Measurements from ENCODE around the gene CNOT4.

Gene CNOT4

GRCh38 chr7:135407884-135408283, 102.0 kb downstream of the CNOT4 start:
- H3K27ac ChIP-seq, result no peak overlapping the region
- no peak for DNase-seq (ENCODE audit: low read depth, low spot score)

- DNase-seq (ENCODE audit: low read depth, low spot score), result no peak
Measured at GRCh38 chr7:135406918-135407317, 103.0 kb downstream of the CNOT4 start.

GRCh38 chr7:135405969-135406368, 103.9 kb downstream of the CNOT4 start:
- no peak for DNase-seq (ENCODE audit: low read depth, low spot score)

More at GRCh38 chr7:135406918-135407317, 103.0 kb downstream of the CNOT4 start:
- H3K27ac ChIP-seq, result no peak overlapping the region

GRCh38 chr7:135403302-135403701, 106.6 kb downstream of the CNOT4 start:
- H3K27ac ChIP-seq, result no peak overlapping the region
- no peak for DNase-seq (ENCODE audit: low read depth, low spot score)

More at GRCh38 chr7:135405969-135406368, 103.9 kb downstream of the CNOT4 start:
- H3K27ac ChIP-seq, result no peak overlapping the region

- H3K27ac ChIP-seq, result no peak overlapping the region
- no peak for DNase-seq (ENCODE audit: low read depth, low spot score)
Measured at GRCh38 chr7:135397689-135398088, 112.2 kb downstream of the CNOT4 start.

- H3K27ac ChIP-seq, result no peak overlapping the region
- DNase-seq (ENCODE audit: low read depth, low spot score), result no peak
Measured at GRCh38 chr7:135392701-135393100, 117.2 kb downstream of the CNOT4 start.

GRCh38 chr7:135391514-135391913, 118.4 kb downstream of the CNOT4 start:
- no peak overlapping the region for H3K27ac ChIP-seq
- DNase-seq (ENCODE audit: low read depth, low spot score), result no peak

- DNase-seq (ENCODE audit: low read depth, low spot score), result no peak
Measured at GRCh38 chr7:135390829-135391228, 119.1 kb downstream of the CNOT4 start.

GRCh38 chr7:135389971-135390370, 119.9 kb downstream of the CNOT4 start:
- no peak for DNase-seq (ENCODE audit: low read depth, low spot score)

More at GRCh38 chr7:135390829-135391228, 119.1 kb downstream of the CNOT4 start:
- no peak overlapping the region for H3K27ac ChIP-seq

GRCh38 chr7:135388616-135389015, 121.3 kb downstream of the CNOT4 start:
- DNase-seq (ENCODE audit: low read depth, low spot score), result no peak
- no peak overlapping the region for H3K27ac ChIP-seq

More at GRCh38 chr7:135389971-135390370, 119.9 kb downstream of the CNOT4 start:
- no peak overlapping the region for H3K27ac ChIP-seq

GRCh38 chr7:135386776-135387175, 123.1 kb downstream of the CNOT4 start:
- DNase-seq (ENCODE audit: low read depth, low spot score), result no peak

GRCh38 chr7:135386181-135386580, 123.7 kb downstream of the CNOT4 start:
- no peak overlapping the region for H3K27ac ChIP-seq
- no peak for DNase-seq (ENCODE audit: low read depth, low spot score)

More at GRCh38 chr7:135386776-135387175, 123.1 kb downstream of the CNOT4 start:
- no peak overlapping the region for H3K27ac ChIP-seq

GRCh38 chr7:135385209-135385608, 124.7 kb downstream of the CNOT4 start:
- DNase-seq (ENCODE audit: low read depth, low spot score), result no peak
- H3K27ac ChIP-seq, result no peak overlapping the region

GRCh38 chr7:135383525-135384175, 126.3 kb downstream of the CNOT4 start:
- no peak overlapping the region for H3K27ac ChIP-seq
- DNase-seq (ENCODE audit: low read depth, low spot score), result no peak

- no peak for DNase-seq (ENCODE audit: low read depth, low spot score)
- H3K27ac ChIP-seq, result no peak overlapping the region
Measured at GRCh38 chr7:135382173-135382572, 127.7 kb downstream of the CNOT4 start.

- no peak for DNase-seq (ENCODE audit: low read depth, low spot score)
- no peak overlapping the region for H3K27ac ChIP-seq
Measured at GRCh38 chr7:135381369-135381768, 128.5 kb downstream of the CNOT4 start.

- H3K27ac ChIP-seq, result no peak overlapping the region
- no peak for DNase-seq (ENCODE audit: low read depth, low spot score)
Measured at GRCh38 chr7:135380351-135380750, 129.6 kb downstream of the CNOT4 start.

GRCh38 chr7:135377171-135377570, 132.7 kb downstream of the CNOT4 start:
- no peak overlapping the region for H3K27ac ChIP-seq
- DNase-seq (ENCODE audit: low read depth, low spot score), result no peak

- no peak overlapping the region for H3K27ac ChIP-seq
- no peak for DNase-seq (ENCODE audit: low read depth, low spot score)
Measured at GRCh38 chr7:135375908-135376699, 133.8 kb downstream of the CNOT4 start.

- H3K27ac ChIP-seq, result no peak overlapping the region
- no peak for DNase-seq (ENCODE audit: low read depth, low spot score)
Measured at GRCh38 chr7:135374736-135375135, 135.2 kb downstream of the CNOT4 start.

GRCh38 chr7:135372222-135372621, 137.7 kb downstream of the CNOT4 start:
- H3K27ac ChIP-seq, result no peak overlapping the region
- no peak for DNase-seq (ENCODE audit: low read depth, low spot score)

Measured in epithelial cell of prostate (primary cell).